A549 (cell line): ENCODE measurements around the gene TNRC18. TPM values are rescaled to one million over a fixed set of nuclear protein-coding genes. Genes with fewer than 3 reads are reported as not detected.

Experiments
- ATAC-seq, 2 experiments: fragments of 200-7000 bp in 1 of 2; fragments of >200 bp in 1 of 2; cut with Nextera tagmentation in 1 of 2; cut with Tn5 transposase in 1 of 2; 3 replicates each; pipeline versions ENCODE4 v1.8.0 to v1.9.1; 2018 to 2020; ENCODE audit warnings: mild to moderate bottlenecking in 1 of 2, moderate library complexity in 1 of 2
- CTCF ChIA-PET: fragments of 300-600 bp; sonication (Branson Sonifier 250); formaldehyde crosslinking; extraction: SDS; loops from one replicate; lab custom pipeline; 2021; ENCODE audit warnings: antibody characterized with exemption, inconsistent platforms; lab: Yijun Ruan, JAX
- POLR2A ChIA-PET: fragments of 350-600 bp; formaldehyde crosslinking; extraction: SDS; loops from one replicate; lab custom pipeline; 2021; ENCODE audit warnings: antibody characterized with exemption, inconsistent platforms; lab: Yijun Ruan, JAX
- DNase-seq, 2 experiments: peaks; one replicate each; pipeline versions ENCODE4 v3.0.0 to v3.0.0-alpha.2; 2011 to 2016; ENCODE audit warnings: low read depth in 1 of 2, low spot score in 1 of 2
- FAIRE-seq: peaks from 2 replicates; lab custom pipeline; 2011; peaks lifted over from hg19 to GRCh38; lab: Jason Lieb, UNC
- H3K27ac ChIP-seq, 2 experiments: fragments of >200 bp; sonication (Bioruptor Twin); formaldehyde crosslinking; 3 replicates each; pipeline ENCODE4 v1.5.1; 2016 to 2017
- H3K4me1 ChIP-seq: fragments of >200 bp; sonication (Bioruptor Twin); formaldehyde crosslinking; 3 replicates; pipeline ENCODE4 v1.6.1; 2016
- H3K4me2 ChIP-seq: fragments of >200 bp; sonication (Bioruptor Twin); formaldehyde crosslinking; 3 replicates; pipeline ENCODE4 v1.6.1; 2016
- H3K4me3 ChIP-seq: fragments of >200 bp; sonication (Bioruptor Twin); formaldehyde crosslinking; 3 replicates; pipeline ENCODE4 v1.5.1; 2016
- H3K9me3 ChIP-seq: fragments of >200 bp; sonication (Bioruptor Twin); formaldehyde crosslinking; 3 replicates; pipeline ENCODE4 v1.6.1; 2016
- ATOH8 ChIP-seq: fragments of 250-450 bp; sonication (Bioruptor Pico); IDR thresholded peaks from 2 replicates; pipeline ENCODE4 v1.5.0; 2020; ENCODE audit warnings: low read depth, mild to moderate bottlenecking, moderate library complexity
- BCL3 ChIP-seq: fragments of >200 bp; sonication (Bioruptor Twin); formaldehyde crosslinking; IDR thresholded peaks from 3 replicates; pipeline ENCODE4 v1.6.1; 2016
- CBX2 ChIP-seq: fragments of 200-600 bp; sonication (generic); IDR thresholded peaks from 2 replicates; pipeline ENCODE4 v1.6.1; 2016; ENCODE audit warnings: low read depth, mild to moderate bottlenecking, borderline replicate concordance
- E2F6 ChIP-seq: IDR thresholded peaks from 2 replicates; pipeline ENCODE4 v1.6.1; 2012; ENCODE audit warnings: low read depth, borderline replicate concordance
- EHMT2 ChIP-seq: fragments of 200-600 bp; sonication (generic); IDR thresholded peaks from 2 replicates; pipeline ENCODE4 v1.6.1; 2016; ENCODE audit warnings: antibody characterized with exemption, low read depth, mild to moderate bottlenecking, moderate library complexity
- ELK1 ChIP-seq: fragments of 150-350 bp; IDR thresholded peaks from 2 replicates; pipeline ENCODE4 v1.6.1; 2014; ENCODE audit warnings: low read depth, mild to moderate bottlenecking, low read length
- ESRRA ChIP-seq: fragments of 150-350 bp; IDR thresholded peaks from 2 replicates; pipeline ENCODE4 v1.6.1; 2014; ENCODE audit warnings: mild to moderate bottlenecking, low read length, borderline replicate concordance
- FOSB ChIP-seq: fragments of 250-450 bp; sonication (Bioruptor Pico); IDR thresholded peaks from 2 replicates; pipeline ENCODE4 v1.5.0; 2020; ENCODE audit warnings: mild to moderate bottlenecking, moderate library complexity
- FOXS1 ChIP-seq: fragments of 250-450 bp; sonication (Bioruptor Pico); IDR thresholded peaks from 2 replicates; pipeline ENCODE4 v1.5.0; 2020; ENCODE audit warnings: mild to moderate bottlenecking, moderate library complexity
- KDM1A ChIP-seq: fragments of 200-600 bp; sonication (generic); IDR thresholded peaks from 2 replicates; pipeline ENCODE4 v1.6.1; 2016; ENCODE audit warnings: low read depth, mild to moderate bottlenecking
- MAX ChIP-seq: IDR thresholded peaks from 2 replicates; pipeline ENCODE4 v1.6.1; 2012
- PBX3 ChIP-seq: IDR thresholded peaks from 2 replicates; pipeline ENCODE4 v1.6.1; 2012
- PHF8 ChIP-seq: fragments of 200-600 bp; sonication (generic); IDR thresholded peaks from 2 replicates; pipeline ENCODE4 v1.6.1; 2016; ENCODE audit warnings: low read depth, mild to moderate bottlenecking, antibody characterized with exemption, moderate library complexity, borderline replicate concordance
- RARB ChIP-seq: fragments of 250-450 bp; sonication (Bioruptor Pico); IDR thresholded peaks from 2 replicates; pipeline ENCODE4 v1.8.0; 2021; ENCODE audit warnings: mild to moderate bottlenecking, moderate library complexity
- REST ChIP-seq: fragments of 200-600 bp; sonication (generic); IDR thresholded peaks from 2 replicates; pipeline ENCODE4 v1.6.1; 2016; ENCODE audit warnings: antibody characterized with exemption, mild to moderate bottlenecking, moderate library complexity
- USF2 ChIP-seq: fragments of 450-650 bp; IDR thresholded peaks from 2 replicates; pipeline ENCODE4 v1.6.1; 2014; ENCODE audit warnings: antibody characterized with exemption
- WGBS: methylation state at CpG from one replicate; pipeline ENCODE4 v1.1.6; 2017; ENCODE audit errors: missing lambda C conversion rate; 5-methylcytosine and 5-hydroxymethylcytosine counted together
- polyA plus RNA-seq, 4 experiments: library from polyadenylated mRNA; depleted of rRNA in 3 of 4; stranded (reverse); fragments of >200 nt; fragmentation: RNase III in 1 of 4; extraction: RNeasy Plus Mini Kit Qiagen cat#74134 plus additional on column Dnase treatment in 1 of 4; gene quantifications; 2 replicates in 3 of 4; 3 replicates in 1 of 4; pipeline ENCODE4 v1.2.3, GENCODE V29; 2011 to 2017

Gene TNRC18
- polyA plus RNA-seq, 2 of the 4 experiments (the other 2 are of a cell fraction), result 15.5 to 39.9 TPM

GRCh38 chr7:5428478-5429252, 5.0 kb upstream of the TNRC18 start:
- ChIA-PET POLR2A (no interaction called here), CTCF (interaction anchor here (0.6 to 1.7 kb wide), 5 partner anchors 10 to 200 kb away, joined by 3 to 4 read pairs (median 3); no protein-coding TSS in a partner anchor)
- 94% methylated on average over 46 of the region's 46 CpGs for WGBS
- Histone ChIP-seq H3K27ac (no peak overlapping the region), H3K4me1 (peaks cover 8% of the 10 kb centered on the region; the same call in 2 of the 3 replicates), H3K9me3 (0 out of 3 replicates have a peak, but pooled peaks cover 4% of the 10 kb centered on the region), H3K4me3 (no peak overlapping the region), H3K4me2 (no peak overlapping the region)
- FAIRE-seq (no peak), DNase-seq (no peak), ATAC-seq (no peak)
- TF ChIP-seq RARB (CRISPR knock-in tag) (no peak), EHMT2 (no peak), ESRRA (no peak), KDM1A (no peak), USF2 (no peak), FOSB (CRISPR knock-in tag) (no peak), ATOH8 (CRISPR knock-in tag) (no peak), ELK1 (no peak), PHF8 (no peak), E2F6 (no peak), REST (no peak), CBX2 (no peak), FOXS1 (no peak), MAX (no peak), BCL3 (no peak), PBX3 (no peak)
